ENCODE data around the gene WDR43. TPM values are rescaled to one million over a fixed set of nuclear protein-coding genes. Genes with fewer than 3 reads are reported as not detected.

WDR43 gene
- polyA plus RNA-seq, 1 of the 3 experiments (the other 2 are of a cell fraction), result 35.1 TPM

GRCh38 chr2:28909655-28910353, 15.3 kb downstream of the WDR43 start:
- no peak for DNase-seq
- H2AFZ ChIP-seq (ENCODE audit: low read depth), result no peak overlapping the region
- H3K79me2 ChIP-seq (ENCODE audit: insufficient read depth), result peaks cover 93% of the 10 kb centered on the region
- TF ChIP-seq RAD21 (IDR thresholded peaks at IDR 0.05; ENCODE audit: low read length) (no peak), USF1 (IDR thresholded peaks at IDR 0.05; ENCODE audit: borderline replicate concordance, low read depth) (no peak), EP300 (IDR thresholded peaks at IDR 0.05; ENCODE audit: borderline replicate concordance in 1 of 2, low read depth in 1 of 2, low read length in 1 of 2) (no peak), NFIC (IDR thresholded peaks at IDR 0.05; ENCODE audit: borderline replicate concordance) (no peak), FOXM1 (IDR thresholded peaks at IDR 0.05; ENCODE audit: low read depth) (no peak), REST (IDR thresholded peaks at IDR 0.05; ENCODE audit: low read depth, low read length) (no peak), JUND (IDR thresholded peaks at IDR 0.05) (no peak), TCF12 (IDR thresholded peaks at IDR 0.05) (no peak), RFX5 (IDR thresholded peaks at IDR 0.05; ENCODE audit: low read length) (no peak), MXI1 (IDR thresholded peaks at IDR 0.05; ENCODE audit: low read depth, low read length) (no peak), PBX3 (IDR thresholded peaks at IDR 0.05) (no peak), MAX (IDR thresholded peaks at IDR 0.05; ENCODE audit: low read depth) (no peak), TAF1 (IDR thresholded peaks at IDR 0.05; ENCODE audit: borderline replicate concordance, low read depth, low read length) (no peak), EZH2phosphoT487 (IDR thresholded peaks at IDR 0.05; ENCODE audit: borderline replicate concordance, low read depth) (no peak), FOXJ3 (CRISPR knock-in tag; IDR thresholded peaks at IDR 0.05) (no peak), SMC3 (IDR thresholded peaks at IDR 0.05; ENCODE audit: low read depth, low read length) (no peak), GATA2 (CRISPR knock-in tag; IDR thresholded peaks at IDR 0.05) (no peak)
- no peak overlapping the region for H3K9ac ChIP-seq
- H3K4me1 ChIP-seq (ENCODE audit: control insufficient read depth in 1 of 2, insufficient read depth in 2 of 2, low read depth in 1 of 2, low read length in 1 of 2), result no peaks in the 10 kb centered on the region
- peaks cover 63 to 81% of the 10 kb centered on the region in 2 experiments for H3K36me3 ChIP-seq (replicated peaks in 1 of 2; ENCODE audit: control insufficient read depth in 1 of 2, insufficient read depth in 2 of 2, low read length in 1 of 2)
- no peak overlapping the region for H3K27ac ChIP-seq (ENCODE audit: low read depth in 2 of 2, low read length in 1 of 2)
- H3K9me2 ChIP-seq, result no peaks in the 10 kb centered on the region
- peaks cover 9% of the 10 kb centered on the region for H3F3A ChIP-seq (replicated peaks; ENCODE audit: insufficient read depth)
- no peak overlapping the region for H3K4me3 ChIP-seq (ENCODE audit: low read depth in 2 of 2, low read length in 1 of 2)
- H3K27me3 ChIP-seq (ENCODE audit: insufficient read depth), result no peaks in the 10 kb centered on the region
- CTCF ChIA-PET, result interaction anchor here (0.6 to 1.2 kb wide), 6 partner anchors 8 to 343 kb away, joined by 3 to 6 read pairs (median 4); no protein-coding TSS in a partner anchor
- peaks cover 57% of the 10 kb centered on the region for H4K20me1 ChIP-seq (ENCODE audit: insufficient read depth)
- POLR2A ChIA-PET, result interaction anchor here (1.5 kb wide), 1 partner anchor 15 kb away, joined by 5 read pairs; the partner anchor contains the start of gene WDR43
- no peaks in the 10 kb centered on the region for H3K9me3 ChIP-seq
- 91% methylated on average over 6 of the region's 6 CpGs for WGBS (ENCODE audit: low lambda C conversion rate)
- no peak overlapping the region for H3K4me2 ChIP-seq
